Naive thymus-derived CD8-positive, alpha-beta T cell (primary cell): ENCODE results near the gene SERPINB7. TPM values are rescaled to one million over a fixed set of nuclear protein-coding genes. Genes with fewer than 3 reads are reported as not detected.

Experiments
- ATAC-seq, 2 donors: fragments of 150-1000 bp; cut with Tn5 transposase in 1 of 2; sonication (Bioruptor Pico), chemical (Tn5 transposase) in 1 of 2; 1 replicate in 1 of 2; 2 replicates in 1 of 2; pipeline ENCODE4 v1.10.0; 2021; ENCODE audit warnings: mild to moderate bottlenecking in 2 of 2, moderate library complexity in 2 of 2
- POLR2A ChIA-PET: fragments of 350-600 bp; sonication (Branson Sonifier 250); formaldehyde crosslinking; loops from one replicate; lab custom pipeline; 2021; ENCODE audit warnings: antibody characterized with exemption; lab: Charles Lee
- DNase-seq, 10 donors: peaks; one replicate each; pipeline versions ENCODE4 v3.0.0 to v3.0.0-alpha.2; 2020 to 2022
- H3K27ac Mint-ChIP-seq, 10 donors: one replicate each; pipeline ENCODE4 v1.8.0; 2020 to 2022; ENCODE audit warnings: mild to moderate bottlenecking in 10 of 10, mixed read lengths in 10 of 10, moderate library complexity in 4 of 10, inconsistent platforms in 1 of 10
- H3K27me3 Mint-ChIP-seq, 5 donors: one replicate each; pipeline ENCODE4 v1.8.0; 2021 to 2022; ENCODE audit warnings: mixed read lengths in 5 of 5
- H3K36me3 Mint-ChIP-seq, 3 donors: one replicate each; pipeline ENCODE4 v1.8.0; 2020 to 2022; ENCODE audit warnings: mixed read lengths in 3 of 3, mild to moderate bottlenecking in 2 of 3, inconsistent platforms in 1 of 3
- H3K4me1 Mint-ChIP-seq, 4 donors: one replicate each; pipeline ENCODE4 v1.8.0; 2021 to 2022; ENCODE audit warnings: mixed read lengths in 4 of 4
- H3K4me3 Mint-ChIP-seq, 10 donors: one replicate each; pipeline ENCODE4 v1.8.0; 2020 to 2022; ENCODE audit warnings: mild to moderate bottlenecking in 10 of 10, mixed read lengths in 10 of 10, moderate library complexity in 6 of 10, inconsistent platforms in 1 of 10
- H3K9me3 Mint-ChIP-seq, 9 donors: one replicate each; pipeline ENCODE4 v1.8.0; 2020 to 2022; ENCODE audit warnings: mixed read lengths in 9 of 9, mild to moderate bottlenecking in 3 of 9, inconsistent platforms in 1 of 9, moderate library complexity in 1 of 9
- polyA plus RNA-seq, 3 donors: library from polyadenylated mRNA; unstranded; fragments of 300-500 nt; fragmentation: Illumina TruSeq; gene quantifications; one replicate each; pipeline ENCODE4 v1.2.3, GENCODE V29; 2021
- total RNA-seq, 8 experiments: library from RNA in 2 of 8; stranded (reverse) in 2 of 8; gene quantifications; one replicate each; pipeline ENCODE4 v1.2.3 and lab custom pipeline; 2021 to 2026

Gene SERPINB7
- total and polyA plus RNA-seq, 5 experiments from 2014 or later = not detected

- ATAC-seq (no peak), DNase-seq (no peak)
- Mint-ChIP-seq H3K27ac (no peak overlapping the region), H3K27me3 (peaks cover 0 to 9% (median 2%) of the 10 kb centered on the region in 5 donors), H3K4me3 (no peak overlapping the region), H3K36me3 (no peaks in the 10 kb centered on the region), H3K9me3 (no peaks in the 10 kb centered on the region), H3K4me1 (no peaks in the 10 kb centered on the region)
- POLR2A ChIA-PET = no interaction called here
Measured at GRCh38 chr18:63795606-63796005, 20.4 kb downstream of the SERPINB7 start.

- no peaks in the 10 kb centered on the region for H3K36me3 Mint-ChIP-seq
- no peak for DNase-seq
- no peaks in the 10 kb centered on the region for H3K9me3 Mint-ChIP-seq
- no peak overlapping the region for H3K27ac Mint-ChIP-seq
- no peaks in the 10 kb centered on the region for H3K4me1 Mint-ChIP-seq
- no peak overlapping the region for H3K4me3 Mint-ChIP-seq
- H3K27me3 Mint-ChIP-seq = peaks cover 0 to 19% (median 2%) of the 10 kb centered on the region in 5 donors
- no peak for ATAC-seq
- POLR2A ChIA-PET = no interaction called here
Measured at GRCh38 chr18:63799189-63799588, 24.0 kb downstream of the SERPINB7 start.

GRCh38 chr18:63801343-63801742, 26.1 kb downstream of the SERPINB7 start:
- Mint-ChIP-seq H3K9me3 (no peaks in the 10 kb centered on the region), H3K4me1 (no peaks in the 10 kb centered on the region), H3K4me3 (no peak overlapping the region)

GRCh38 chr18:63808125-63808524, 32.9 kb downstream of the SERPINB7 start:
- POLR2A ChIA-PET = no interaction called here
- Mint-ChIP-seq H3K27me3 (peaks cover 6 to 24% (median 11%) of the 10 kb centered on the region in 5 donors), H3K27ac (no peak overlapping the region), H3K4me1 (no peaks in the 10 kb centered on the region), H3K36me3 (no peaks in the 10 kb centered on the region), H3K4me3 (no peak overlapping the region), H3K9me3 (no peaks in the 10 kb centered on the region)
- DNase-seq (no peak), ATAC-seq (no peak)

More at GRCh38 chr18:63801343-63801742, 26.1 kb downstream of the SERPINB7 start:
- POLR2A ChIA-PET = no interaction called here
- H3K27ac Mint-ChIP-seq = no peak overlapping the region
- ATAC-seq (no peak), DNase-seq (no peak)
- peaks cover 0 to 19% (median 2%) of the 10 kb centered on the region in 5 donors for H3K27me3 Mint-ChIP-seq
- H3K36me3 Mint-ChIP-seq = no peaks in the 10 kb centered on the region

GRCh38 chr18:63817441-63818051, 42.3 kb downstream of the SERPINB7 start:
- POLR2A ChIA-PET = no interaction called here
- no peak overlapping the region for H3K4me3 Mint-ChIP-seq
- peaks cover 3 to 35% (median 20%) of the 10 kb centered on the region in 9 donors for H3K9me3 Mint-ChIP-seq
- ATAC-seq (no peak), DNase-seq (no peak)
- H3K27me3 Mint-ChIP-seq = peaks cover 12 to 32% (median 15%) of the 10 kb centered on the region in 5 donors
- H3K36me3 Mint-ChIP-seq = peaks cover 0 to 27% (median 2%) of the 10 kb centered on the region in 3 donors
- H3K4me1 Mint-ChIP-seq = no peaks in the 10 kb centered on the region
- H3K27ac Mint-ChIP-seq = no peak overlapping the region

- no peak overlapping the region for H3K27ac Mint-ChIP-seq
- peaks cover 0 to 27% (median 2%) of the 10 kb centered on the region in 3 donors for H3K36me3 Mint-ChIP-seq
- peaks cover 3 to 35% (median 20%) of the 10 kb centered on the region in 9 donors for H3K9me3 Mint-ChIP-seq
- DNase-seq (no peak), ATAC-seq (no peak)
- peaks cover 14 to 33% (median 17%) of the 10 kb centered on the region in 5 donors for H3K27me3 Mint-ChIP-seq
- H3K4me1 Mint-ChIP-seq = no peaks in the 10 kb centered on the region
- H3K4me3 Mint-ChIP-seq = no peak overlapping the region
- POLR2A ChIA-PET = no interaction called here
Measured at GRCh38 chr18:63818212-63818611, 43.0 kb downstream of the SERPINB7 start.

GRCh38 chr18:63819786-63820185, 44.6 kb downstream of the SERPINB7 start:
- Mint-ChIP-seq H3K36me3 (peaks cover 0 to 27% (median 2%) of the 10 kb centered on the region in 3 donors), H3K9me3 (peaks cover 3 to 33% (median 20%) of the 10 kb centered on the region in 9 donors), H3K27ac (no peak overlapping the region), H3K4me3 (no peak overlapping the region), H3K27me3 (peaks cover 16 to 38% (median 23%) of the 10 kb centered on the region in 5 donors), H3K4me1 (no peaks in the 10 kb centered on the region)
- POLR2A ChIA-PET = no interaction called here
- DNase-seq (no peak), ATAC-seq (no peak)

GRCh38 chr18:63820694-63821093, 45.5 kb downstream of the SERPINB7 start:
- ATAC-seq (no peak), DNase-seq (no peak)
- H3K27ac Mint-ChIP-seq = no peak overlapping the region
- H3K36me3 Mint-ChIP-seq = peaks cover 0 to 22% (median 2%) of the 10 kb centered on the region in 3 donors
- H3K9me3 Mint-ChIP-seq = peaks cover 0 to 26% (median 16%) of the 10 kb centered on the region in 9 donors
- H3K4me3 Mint-ChIP-seq = no peak overlapping the region
- POLR2A ChIA-PET = no interaction called here
- peaks cover 16 to 38% (median 21%) of the 10 kb centered on the region in 5 donors for H3K27me3 Mint-ChIP-seq
- H3K4me1 Mint-ChIP-seq = no peaks in the 10 kb centered on the region

- peak in 1 of 10 donors; percentile 2 for DNase-seq
Measured at GRCh38 chr18:63823516-63824219, 48.5 kb downstream of the SERPINB7 start.

GRCh38 chr18:63824220-63824525, 49.0 kb downstream of the SERPINB7 start:
- H3K4me3 Mint-ChIP-seq = no peak overlapping the region
- no peaks in the 10 kb centered on the region for H3K36me3 Mint-ChIP-seq
- POLR2A ChIA-PET = no interaction called here
- ATAC-seq (no peak), DNase-seq (no peak)
- H3K27me3 Mint-ChIP-seq = peaks cover 9 to 27% (median 18%) of the 10 kb centered on the region in 5 donors
- H3K9me3 Mint-ChIP-seq = no peaks in the 10 kb centered on the region
- H3K27ac Mint-ChIP-seq = no peak overlapping the region
- no peaks in the 10 kb centered on the region for H3K4me1 Mint-ChIP-seq

More at GRCh38 chr18:63823516-63824219, 48.5 kb downstream of the SERPINB7 start:
- Mint-ChIP-seq H3K9me3 (peaks cover 0 to 3% (median 0%) of the 10 kb centered on the region in 9 donors), H3K4me3 (no peak overlapping the region), H3K36me3 (peaks cover 0 to 4% (median 0%) of the 10 kb centered on the region in 3 donors), H3K27me3 (peaks cover 9 to 32% (median 19%) of the 10 kb centered on the region in 5 donors), H3K4me1 (no peaks in the 10 kb centered on the region), H3K27ac (no peak overlapping the region)
- POLR2A ChIA-PET = interaction anchor here (0.7 kb wide), 1 partner anchor 453 kb away, joined by 3 read pairs; no protein-coding TSS in a partner anchor
- ATAC-seq = no peak

GRCh38 chr18:63828120-63828519, 52.9 kb downstream of the SERPINB7 start:
- no peaks in the 10 kb centered on the region for H3K36me3 Mint-ChIP-seq
- H3K27ac Mint-ChIP-seq = no peak overlapping the region
- POLR2A ChIA-PET = no interaction called here
- no peak for ATAC-seq
- peaks cover 5 to 16% (median 10%) of the 10 kb centered on the region in 5 donors for H3K27me3 Mint-ChIP-seq
- H3K4me3 Mint-ChIP-seq = no peak overlapping the region
- peaks cover 0 to 11% (median 4%) of the 10 kb centered on the region in 4 donors for H3K4me1 Mint-ChIP-seq
- DNase-seq = no peak
- no peaks in the 10 kb centered on the region for H3K9me3 Mint-ChIP-seq

GRCh38 chr18:63828656-63829055, 53.4 kb downstream of the SERPINB7 start:
- H3K27me3 Mint-ChIP-seq = peaks cover 5 to 16% (median 7%) of the 10 kb centered on the region in 5 donors
- H3K36me3 Mint-ChIP-seq = no peaks in the 10 kb centered on the region
- ATAC-seq = no peak

GRCh38 chr18:63829886-63830285, 54.7 kb downstream of the SERPINB7 start:
- peaks cover 0 to 11% (median 4%) of the 10 kb centered on the region in 4 donors for H3K4me1 Mint-ChIP-seq
- H3K36me3 Mint-ChIP-seq = no peaks in the 10 kb centered on the region
- no peak overlapping the region for H3K4me3 Mint-ChIP-seq
- H3K27ac Mint-ChIP-seq = no peak overlapping the region
- DNase-seq (no peak), ATAC-seq (no peak)
- peaks cover 3 to 16% (median 12%) of the 10 kb centered on the region in 5 donors for H3K27me3 Mint-ChIP-seq
- POLR2A ChIA-PET = no interaction called here
- H3K9me3 Mint-ChIP-seq = no peaks in the 10 kb centered on the region

More at GRCh38 chr18:63828656-63829055, 53.4 kb downstream of the SERPINB7 start:
- Mint-ChIP-seq H3K4me3 (no peak overlapping the region), H3K9me3 (no peaks in the 10 kb centered on the region), H3K4me1 (peaks cover 0 to 11% (median 4%) of the 10 kb centered on the region in 4 donors), H3K27ac (no peak overlapping the region)
- no peak for DNase-seq
- POLR2A ChIA-PET = no interaction called here
